HepG2 (cell line): ENCODE measurements around the gene FAM53C.
"Not testable (repeated sequence)": the region's sequence is repeated elsewhere in the genome, so short reads cannot be mapped to it uniquely, and the experiment has no call there.

Experiments used
- BRD4 ChIP-seq: sonication (generic); formaldehyde crosslinking; IDR thresholded peaks from 2 replicates; pipeline ENCODE4 v1.4.0; 2020; ENCODE audit warnings: missing genetic modification reagents
- CHD2 ChIP-seq: IDR thresholded peaks from 2 replicates; pipeline ENCODE4 v1.6.1; 2011; ENCODE audit warnings: low read depth, low read length, improper control_type of control experiment
- CTCF ChIP-seq: sonication (generic); formaldehyde crosslinking; IDR thresholded peaks from 2 replicates; pipeline ENCODE4 v1.5.0; 2020; ENCODE audit warnings: mild to moderate bottlenecking, missing genetic modification reagents, moderate library complexity
- FOXA1 ChIP-seq, 2 experiments: fragments of 450-650 bp in 1 of 2; sonication (generic) in 1 of 2; formaldehyde crosslinking in 1 of 2; IDR thresholded peaks; 2 replicates each; pipeline versions ENCODE4 v1.4.0 to v1.6.1; 2016 to 2020; ENCODE audit warnings: missing genetic modification reagents in 1 of 2
- FOXP1 ChIP-seq, 2 experiments: fragments of 450-650 bp in 1 of 2; IDR thresholded peaks; 2 replicates each; pipeline ENCODE4 v1.6.1; 2017 to 2018; ENCODE audit warnings: antibody characterized with exemption in 1 of 2
- HMGXB4 ChIP-seq, 2 experiments: sonication (generic) in 1 of 2; formaldehyde crosslinking in 1 of 2; IDR thresholded peaks; 2 replicates each; pipeline versions ENCODE4 v1.4.0 to v1.6.1; 2018 to 2020; ENCODE audit warnings: missing genetic modification reagents in 2 of 2, borderline replicate concordance in 1 of 2, low read depth in 1 of 2, mild to moderate bottlenecking in 1 of 2, missing biosample characterization in 1 of 2
- HNRNPK ChIP-seq: fragments of 200-400 bp; formaldehyde crosslinking; IDR thresholded peaks from 2 replicates; pipeline ENCODE4 v1.6.1; 2018; ENCODE audit warnings: low read length, low read depth, moderate library complexity, mild to moderate bottlenecking; ENCODE audit not compliant: poor library complexity, severe bottlenecking
- JUND ChIP-seq: sonication (generic); formaldehyde crosslinking; IDR thresholded peaks from 2 replicates; pipeline ENCODE4 v1.8.0; 2022; ENCODE audit warnings: mild to moderate bottlenecking, missing genetic modification reagents
- PRPF4 ChIP-seq: fragments of 200-400 bp; formaldehyde crosslinking; IDR thresholded peaks from 2 replicates; pipeline ENCODE4 v1.6.1; 2016; ENCODE audit warnings: low read length, low read depth; ENCODE audit not compliant: poor library complexity, severe bottlenecking
- RAD21 ChIP-seq: fragments of 450-650 bp; formaldehyde crosslinking; IDR thresholded peaks from 2 replicates; pipeline ENCODE4 v1.5.0; 2020; ENCODE audit warnings: mild to moderate bottlenecking
- RBM22 ChIP-seq: fragments of 200-400 bp; formaldehyde crosslinking; optimal IDR thresholded peaks from 2 replicates; pipeline ENCODE3; 2017; ENCODE audit warnings: mild to moderate bottlenecking, low read length, moderate library complexity
- SMARCC2 ChIP-seq: fragments of 450-650 bp; IDR thresholded peaks from 2 replicates; pipeline ENCODE4 v1.6.1; 2017; ENCODE audit warnings: antibody characterized with exemption, mild to moderate bottlenecking
- ZNF407 ChIP-seq: sonication (generic); formaldehyde crosslinking; IDR thresholded peaks from one replicate; pipeline ENCODE4 v1.5.1; 2020; ENCODE audit warnings: mild to moderate bottlenecking, missing genetic modification reagents; ENCODE audit errors: not compliant biosample characterization

GRCh38 chr5:138318211-138318610 lies 19.9 kb upstream of the FAM53C start:
- TF ChIP-seq FOXP1 (IDR thresholded peaks at IDR 0.05); FOXP1 (CRISPR knock-in tag; IDR thresholded peaks at IDR 0.05); RBM22; RAD21 (CRISPR knock-in tag); HNRNPK; ZNF407; CHD2; BRD4 (CRISPR knock-in tag); SMARCC2; CTCF (CRISPR knock-in tag); FOXA1 (IDR thresholded peaks at IDR 0.05); FOXA1 (CRISPR knock-in tag; IDR thresholded peaks at IDR 0.05); JUND (CRISPR knock-in tag); PRPF4; HMGXB4 (CRISPR knock-in tag; IDR thresholded peaks at IDR 0.05; ENCODE audit: borderline replicate concordance in 1 of 2, low read depth in 1 of 2): not testable (repeated sequence)
